Tibial nerve (tissue), 3 donors: ENCODE results near the gene CRAT.

Source experiments
- POLR2A ChIP-seq, 2 donors: fragments of 450-650 bp; IDR thresholded peaks; one replicate each; pipeline ENCODE4 v1.6.1; 2017; ENCODE audit warnings: antibody characterized with exemption in 2 of 2, mild to moderate bottlenecking in 2 of 2, moderate library complexity in 2 of 2
- TF ChIP-seq, protein P1 (sequence below), 5 experiments: fragments of 200-600 bp in 3 of 5; fragments of 450-650 bp in 2 of 5; sonication (generic) in 3 of 5; IDR thresholded peaks; one replicate each; pipeline ENCODE4 v1.5.1; 2016 to 2019; ENCODE audit warnings: antibody characterized with exemption in 5 of 5, mild to moderate bottlenecking in 3 of 5, moderate library complexity in 2 of 5

GRCh38 chr9:129097671-129098306 lies 12.8 kb downstream of the CRAT start:
- TF ChIP-seq POLR2A (IDR thresholded peaks at IDR 0.05), result no peak
- TF ChIP-seq, protein P1, sequence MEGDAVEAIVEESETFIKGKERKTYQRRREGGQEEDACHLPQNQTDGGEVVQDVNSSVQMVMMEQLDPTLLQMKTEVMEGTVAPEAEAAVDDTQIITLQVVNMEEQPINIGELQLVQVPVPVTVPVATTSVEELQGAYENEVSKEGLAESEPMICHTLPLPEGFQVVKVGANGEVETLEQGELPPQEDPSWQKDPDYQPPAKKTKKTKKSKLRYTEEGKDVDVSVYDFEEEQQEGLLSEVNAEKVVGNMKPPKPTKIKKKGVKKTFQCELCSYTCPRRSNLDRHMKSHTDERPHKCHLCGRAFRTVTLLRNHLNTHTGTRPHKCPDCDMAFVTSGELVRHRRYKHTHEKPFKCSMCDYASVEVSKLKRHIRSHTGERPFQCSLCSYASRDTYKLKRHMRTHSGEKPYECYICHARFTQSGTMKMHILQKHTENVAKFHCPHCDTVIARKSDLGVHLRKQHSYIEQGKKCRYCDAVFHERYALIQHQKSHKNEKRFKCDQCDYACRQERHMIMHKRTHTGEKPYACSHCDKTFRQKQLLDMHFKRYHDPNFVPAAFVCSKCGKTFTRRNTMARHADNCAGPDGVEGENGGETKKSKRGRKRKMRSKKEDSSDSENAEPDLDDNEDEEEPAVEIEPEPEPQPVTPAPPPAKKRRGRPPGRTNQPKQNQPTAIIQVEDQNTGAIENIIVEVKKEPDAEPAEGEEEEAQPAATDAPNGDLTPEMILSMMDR (IDR thresholded peaks at IDR 0.05), result no peak
